B cell (primary cell): Measurements from ENCODE around the gene C6orf118. TPM values are rescaled to one million over a fixed set of nuclear protein-coding genes. Genes with fewer than 3 reads are reported as not detected.

ENCODE experiments used
- ATAC-seq: fragments of 200-7000 bp; cut with Tn5 transposase; one replicate; pipeline ENCODE4 v1.10.0; 2021; ENCODE audit warnings: low read depth, mild to moderate bottlenecking, moderate number of reproducible peaks, moderate library complexity
- CTCF ChIA-PET: fragments of 350-600 bp; sonication (Branson Sonifier 250); formaldehyde crosslinking; loops from one replicate; lab custom pipeline; 2021; ENCODE audit warnings: antibody characterized with exemption, inconsistent platforms; lab: Charles Lee
- POLR2A ChIA-PET: fragments of 350-600 bp; sonication (Branson Sonifier 250); formaldehyde crosslinking; loops from one replicate; lab custom pipeline; 2021; ENCODE audit warnings: antibody characterized with exemption; lab: Charles Lee
- DNase-seq: peaks from one replicate; pipeline ENCODE4 v3.0.0; 2013
- H2AFZ ChIP-seq: 2 replicates; pipeline ENCODE4 v1.6.1; 2012; ENCODE audit warnings: mild to moderate bottlenecking, low read depth, low read length; ENCODE audit not compliant: insufficient read depth, poor library complexity, severe bottlenecking
- H3K27ac ChIP-seq, 2 donors: 1 replicate in 1 of 2; 2 replicates in 1 of 2; pipeline ENCODE4 v1.5.1; 2012 to 2013; ENCODE audit warnings: low read length in 2 of 2, mild to moderate bottlenecking in 2 of 2, moderate library complexity in 1 of 2
- H3K27me3 ChIP-seq, 4 experiments: fragments of 200-600 bp in 1 of 4; sonication (generic) in 1 of 4; replicated peaks in 1 of 4; 1 replicate in 2 of 4; 2 replicates in 2 of 4; pipeline versions ENCODE4 v1.6.1 to v1.7.0; 2013 to 2016; ENCODE audit warnings: low read length in 3 of 4, mild to moderate bottlenecking in 2 of 4, mixed read lengths in 1 of 4, moderate library complexity in 1 of 4; ENCODE audit not compliant: insufficient read depth in 4 of 4, control insufficient read depth in 3 of 4; ENCODE audit errors: control extremely low read depth in 1 of 4
- H3K36me3 ChIP-seq, 2 experiments: replicated peaks in 1 of 2; 1 replicate in 1 of 2; 2 replicates in 1 of 2; pipeline versions ENCODE4 v1.6.1 to v1.7.1; 2013; ENCODE audit warnings: low read length in 1 of 2; ENCODE audit not compliant: insufficient read depth in 2 of 2, control insufficient read depth in 1 of 2; ENCODE audit errors: control extremely low read depth in 1 of 2, extremely low read depth in 1 of 2
- H3K4me1 ChIP-seq, 2 donors: fragments of 200-600 bp in 1 of 2; sonication (generic) in 1 of 2; 1 replicate in 1 of 2; 2 replicates in 1 of 2; pipeline versions ENCODE4 v1.5.1 to v1.6.1; 2013 to 2017; ENCODE audit warnings: low read length in 2 of 2; ENCODE audit not compliant: control insufficient read depth in 2 of 2, insufficient read depth in 2 of 2
- H3K4me2 ChIP-seq: replicated peaks from 2 replicates; pipeline ENCODE3; 2012; ENCODE audit warnings: mild to moderate bottlenecking, low read depth, low read length; ENCODE audit not compliant: poor library complexity, severe bottlenecking
- H3K4me3 ChIP-seq, 5 experiments: fragments of 200-600 bp in 1 of 5; sonication (generic) in 1 of 5; 1 replicate in 3 of 5; 2 replicates in 2 of 5; pipeline versions ENCODE4 v1.5.1 to v1.7.0; 2011 to 2016; ENCODE audit warnings: low read length in 4 of 5, mild to moderate bottlenecking in 4 of 5, low read depth in 2 of 5, control low read depth in 1 of 5, moderate library complexity in 1 of 5; ENCODE audit not compliant: insufficient read depth in 1 of 5; ENCODE audit errors: control extremely low read depth in 1 of 5, extremely low read depth in 1 of 5
- H3K79me2 ChIP-seq: fragments of 200-600 bp; sonication (generic); one replicate; pipeline ENCODE4 v1.6.0; 2016; ENCODE audit warnings: low read length; ENCODE audit not compliant: control insufficient read depth, insufficient read depth
- H3K9ac ChIP-seq: fragments of 200-600 bp; sonication (generic); 2 replicates; pipeline ENCODE4 v1.6.1; 2017; ENCODE audit warnings: mild to moderate bottlenecking, low read length, moderate library complexity
- H3K9me3 ChIP-seq, 3 donors: one replicate each; pipeline versions ENCODE4 v1.6.1 to v1.7.1; 2013; ENCODE audit warnings: low read length in 2 of 3; ENCODE audit not compliant: control insufficient read depth in 2 of 3, insufficient read depth in 1 of 3; ENCODE audit errors: control extremely low read depth in 1 of 3
- H4K20me1 ChIP-seq: 2 replicates; pipeline ENCODE4 v1.6.0; 2012; ENCODE audit warnings: mild to moderate bottlenecking, low read length; ENCODE audit not compliant: insufficient read depth, control insufficient read depth, poor library complexity, severe bottlenecking
- H3K27ac Mint-ChIP-seq: one replicate; pipeline ENCODE4 v1.8.0; 2021; ENCODE audit warnings: mixed read lengths
- H3K27me3 Mint-ChIP-seq: one replicate; pipeline ENCODE4 v1.8.0; 2021; ENCODE audit warnings: mixed read lengths
- H3K4me1 Mint-ChIP-seq: one replicate; pipeline ENCODE4 v1.8.0; 2021; ENCODE audit warnings: mixed read lengths
- H3K4me3 Mint-ChIP-seq: one replicate; pipeline ENCODE4 v1.8.0; 2021; ENCODE audit warnings: mixed read lengths
- H3K9me3 Mint-ChIP-seq: one replicate; pipeline ENCODE4 v1.8.0; 2022; ENCODE audit warnings: mixed read lengths; ENCODE audit not compliant: insufficient read depth
- EZH2 ChIP-seq: IDR thresholded peaks from 2 replicates; pipeline ENCODE4 v1.6.1; 2012; ENCODE audit warnings: borderline replicate concordance, low read depth, mild to moderate bottlenecking, moderate library complexity, low read length; ENCODE audit not compliant: insufficient read depth, poor library complexity, severe bottlenecking
- whole genome bisulfite sequencing: methylation state at CpG from one replicate; pipeline ENCODE4 v1.1.5; 2013; ENCODE audit warnings: missing lambda C conversion rate; ENCODE audit not compliant: insufficient coverage; 5-methylcytosine and 5-hydroxymethylcytosine counted together
- intact Hi-C: fragments of 100-400 bp; cut with micrococcal nuclease; formaldehyde crosslinking; loops from one replicate; pipeline ENCODE4 v1.10.0; 2022
- polyA plus RNA-seq: library from polyadenylated mRNA; depleted of rRNA; stranded (reverse); fragments of >200 nt; gene quantifications from 2 replicates; pipeline ENCODE4 v1.2.3, GENCODE V29; 2012
- total RNA-seq, 2 donors: library from RNA; stranded (reverse); fragments of 120-200 nt in 1 of 2; gene quantifications; 1 replicate in 1 of 2; 2 replicates in 1 of 2; pipeline versions ENCODE4 v1.2.3 to v1.2.4, GENCODE V29; 2013 to 2022
- TF ChIP-seq, protein P1 (sequence below): fragments of 200-600 bp; IDR thresholded peaks from one replicate; pipeline ENCODE4 v1.8.0; 2022; ENCODE audit warnings: antibody characterized with exemption, mild to moderate bottlenecking

C6orf118 gene
- total and polyA plus RNA-seq, 2 donors (not counting 1 experiment from before 2014, with no cell fraction given), result not detected

DNA sequence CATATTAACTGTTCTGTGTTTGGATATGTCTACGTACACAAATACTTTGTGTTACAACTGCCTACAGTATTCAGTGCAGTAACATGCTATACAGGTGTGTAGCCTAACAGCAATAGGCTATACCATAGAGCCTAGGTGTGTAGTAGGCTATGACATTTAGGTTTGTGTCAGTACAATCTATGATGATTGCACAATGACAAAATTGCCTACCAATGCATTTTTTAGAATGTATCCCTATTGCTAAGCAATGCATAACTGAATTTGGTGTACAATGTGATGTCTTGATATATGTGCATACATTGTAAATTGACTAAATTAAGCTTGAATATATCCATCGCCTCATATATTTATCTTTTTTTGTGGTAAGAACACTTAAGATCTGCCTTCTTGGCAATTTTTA, 48.9 kb downstream of the C6orf118 start:
- Mint-ChIP-seq H3K9me3 (peaks cover 12% of the 10 kb centered on the region), H3K27ac (no peak overlapping the region), H3K27me3 (no peaks in the 10 kb centered on the region), H3K4me1 (no peaks in the 10 kb centered on the region), H3K4me3 (no peak overlapping the region)
- no peak overlapping the region for H3K4me3 ChIP-seq
- TF ChIP-seq, protein P1, sequence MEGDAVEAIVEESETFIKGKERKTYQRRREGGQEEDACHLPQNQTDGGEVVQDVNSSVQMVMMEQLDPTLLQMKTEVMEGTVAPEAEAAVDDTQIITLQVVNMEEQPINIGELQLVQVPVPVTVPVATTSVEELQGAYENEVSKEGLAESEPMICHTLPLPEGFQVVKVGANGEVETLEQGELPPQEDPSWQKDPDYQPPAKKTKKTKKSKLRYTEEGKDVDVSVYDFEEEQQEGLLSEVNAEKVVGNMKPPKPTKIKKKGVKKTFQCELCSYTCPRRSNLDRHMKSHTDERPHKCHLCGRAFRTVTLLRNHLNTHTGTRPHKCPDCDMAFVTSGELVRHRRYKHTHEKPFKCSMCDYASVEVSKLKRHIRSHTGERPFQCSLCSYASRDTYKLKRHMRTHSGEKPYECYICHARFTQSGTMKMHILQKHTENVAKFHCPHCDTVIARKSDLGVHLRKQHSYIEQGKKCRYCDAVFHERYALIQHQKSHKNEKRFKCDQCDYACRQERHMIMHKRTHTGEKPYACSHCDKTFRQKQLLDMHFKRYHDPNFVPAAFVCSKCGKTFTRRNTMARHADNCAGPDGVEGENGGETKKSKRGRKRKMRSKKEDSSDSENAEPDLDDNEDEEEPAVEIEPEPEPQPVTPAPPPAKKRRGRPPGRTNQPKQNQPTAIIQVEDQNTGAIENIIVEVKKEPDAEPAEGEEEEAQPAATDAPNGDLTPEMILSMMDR, result no peak
- no peak for TF ChIP-seq EZH2
- no peak overlapping the region for H3K27ac ChIP-seq
- intact Hi-C loops, result no loop called here
- ChIA-PET POLR2A (no interaction called here), CTCF (no interaction called here)
- peaks cover 0 to 12% (median 2%) of the 10 kb centered on the region in 3 donors for H3K9me3 ChIP-seq
- no CpG with 5 or more reads among the region's 2 CpGs for WGBS
- no peak for DNase-seq
- H4K20me1 ChIP-seq, result no peaks in the 10 kb centered on the region
- H3K4me1 ChIP-seq, result no peaks in the 10 kb centered on the region
- H3K79me2 ChIP-seq, result no peaks in the 10 kb centered on the region
- no peak overlapping the region for H2AFZ ChIP-seq
- H3K27me3 ChIP-seq, result no peaks in the 10 kb centered on the region
- H3K36me3 ChIP-seq, result no peaks in the 10 kb centered on the region
- H3K4me2 ChIP-seq, result no peak overlapping the region
- ATAC-seq, result no peak
- no peak overlapping the region for H3K9ac ChIP-seq

DNA sequence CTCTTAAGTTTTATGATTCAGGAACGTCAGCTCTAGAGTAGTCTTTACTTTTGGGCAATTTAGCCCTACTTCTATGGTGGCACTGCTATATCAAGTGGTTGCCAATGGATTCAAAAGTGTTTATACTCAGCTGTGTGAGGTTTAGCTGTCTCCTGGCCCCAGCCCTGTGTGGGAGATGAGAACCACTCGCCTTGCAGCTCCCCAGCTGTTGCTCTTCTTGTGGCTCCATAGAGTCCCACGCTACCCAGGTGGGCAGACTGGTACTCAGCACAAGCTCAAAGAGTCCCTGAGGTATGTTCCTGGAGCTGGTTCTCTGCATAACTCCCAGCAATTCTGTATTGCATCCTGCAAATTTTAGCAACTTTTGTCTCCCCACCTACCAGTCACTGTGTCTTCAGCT, 59.6 kb downstream of the C6orf118 start:
- no peaks in the 10 kb centered on the region for H3K27me3 ChIP-seq
- no peaks in the 10 kb centered on the region for H3K27me3 Mint-ChIP-seq
- WGBS, result 92% methylated on average over 3 of the region's 3 CpGs

More for the DNA sequence above, 59.6 kb downstream of the C6orf118 start:
- Mint-ChIP-seq H3K9me3 (peaks cover 2% of the 10 kb centered on the region), H3K4me3 (no peak overlapping the region), H3K4me1 (no peaks in the 10 kb centered on the region), H3K27ac (no peak overlapping the region)
- Histone ChIP-seq H3K27ac (no peak overlapping the region), H2AFZ (no peak overlapping the region), H3K9ac (no peak overlapping the region), H3K4me1 (no peaks in the 10 kb centered on the region), H3K79me2 (no peaks in the 10 kb centered on the region), H3K36me3 (no peaks in the 10 kb centered on the region), H3K4me2 (no peak overlapping the region), H3K9me3 (peaks cover 0 to 3% (median 0%) of the 10 kb centered on the region in 3 donors), H4K20me1 (no peaks in the 10 kb centered on the region), H3K4me3 (no peak overlapping the region)
- TF ChIP-seq, protein P1, result no peak
- no peak for TF ChIP-seq EZH2
- intact Hi-C loops, result no loop called here
- ATAC-seq, result no peak
- CTCF ChIA-PET, result no interaction called here
- no peak for DNase-seq
- POLR2A ChIA-PET, result no interaction called here
